Skeletal muscle tissue (tissue), 4 donors: Measurements from ENCODE around the gene GP1BB. TPM values are rescaled to one million over a fixed set of nuclear protein-coding genes. Genes with fewer than 3 reads are reported as not detected.

Experiments
- H3K27ac ChIP-seq: one replicate; pipeline ENCODE4 v1.7.0; 2013; ENCODE audit warnings: mild to moderate bottlenecking, low read depth, low read length, inconsistent platforms
- H3K27me3 ChIP-seq, 3 donors: one replicate each; pipeline ENCODE4 v1.7.0; 2013; ENCODE audit warnings: low read length in 3 of 3; ENCODE audit not compliant: control insufficient read depth in 3 of 3, insufficient read depth in 3 of 3
- H3K36me3 ChIP-seq, 3 donors: one replicate each; pipeline ENCODE4 v1.7.0; 2013; ENCODE audit warnings: low read length in 3 of 3; ENCODE audit not compliant: control insufficient read depth in 3 of 3, insufficient read depth in 3 of 3
- H3K4me1 ChIP-seq, 3 donors: one replicate each; pipeline ENCODE4 v1.7.0; 2013; ENCODE audit warnings: low read length in 3 of 3, mild to moderate bottlenecking in 3 of 3; ENCODE audit not compliant: control insufficient read depth in 3 of 3, insufficient read depth in 3 of 3
- H3K4me3 ChIP-seq, 3 donors: one replicate each; pipeline ENCODE4 v1.7.0; 2013; ENCODE audit warnings: low read length in 3 of 3
- H3K9ac ChIP-seq, 3 donors: one replicate each; pipeline ENCODE4 v1.7.0; 2013; ENCODE audit warnings: low read length in 3 of 3, mild to moderate bottlenecking in 3 of 3, moderate library complexity in 2 of 3, low read depth in 1 of 3
- H3K9me3 ChIP-seq, 3 donors: one replicate each; pipeline ENCODE4 v1.7.0; 2013; ENCODE audit warnings: low read length in 3 of 3; ENCODE audit not compliant: control insufficient read depth in 3 of 3
- total RNA-seq: library from RNA; depleted of rRNA; stranded (reverse); fragments of >200 nt; gene quantifications from one replicate; pipeline ENCODE4 v1.2.3, GENCODE V29; 2014
- donor health status: Osteomylitis.

The GP1BB gene
- total RNA-seq, 1 donor from 2014 or later, result 6.8 TPM

DNA sequence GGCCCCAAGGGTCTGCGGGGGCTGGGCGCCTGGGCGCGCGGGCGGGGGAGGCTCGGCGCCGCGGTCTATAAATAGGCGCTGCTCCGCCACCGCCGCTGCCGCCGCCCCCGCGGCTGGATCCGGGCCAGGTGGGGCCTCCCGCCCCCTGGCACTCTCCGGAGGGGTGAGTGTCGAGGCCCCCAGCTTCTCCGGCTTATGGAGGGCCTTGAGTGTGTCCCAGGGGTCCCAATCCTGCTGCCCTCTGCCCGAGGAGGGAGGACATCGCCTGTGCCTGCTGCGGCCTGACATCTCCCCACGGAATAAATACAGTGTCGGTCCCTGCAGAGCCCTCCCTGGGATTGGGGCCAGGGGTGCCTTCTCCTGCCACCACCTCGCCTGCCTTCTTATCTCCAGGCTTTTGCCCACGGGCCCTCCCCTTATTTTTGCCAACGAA, 4.3 kb upstream of the GP1BB start:
- peak overlapping the region in 2 of 3 donors; percentile 71 to 72 for H3K4me3 ChIP-seq
- H3K9ac ChIP-seq, result peak overlapping the region in 2 of 3 donors; percentile 32 to 74
- H3K27ac ChIP-seq, result no peak overlapping the region
- H3K36me3 ChIP-seq, result peaks cover 0 to 3% (median 2%) of the 10 kb centered on the region in 3 donors
- no peaks in the 10 kb centered on the region for H3K9me3 ChIP-seq
- H3K4me1 ChIP-seq, result peaks cover 13 to 31% (median 29%) of the 10 kb centered on the region in 3 donors
- H3K27me3 ChIP-seq, result peaks cover 4 to 24% (median 8%) of the 10 kb centered on the region in 3 donors

DNA sequence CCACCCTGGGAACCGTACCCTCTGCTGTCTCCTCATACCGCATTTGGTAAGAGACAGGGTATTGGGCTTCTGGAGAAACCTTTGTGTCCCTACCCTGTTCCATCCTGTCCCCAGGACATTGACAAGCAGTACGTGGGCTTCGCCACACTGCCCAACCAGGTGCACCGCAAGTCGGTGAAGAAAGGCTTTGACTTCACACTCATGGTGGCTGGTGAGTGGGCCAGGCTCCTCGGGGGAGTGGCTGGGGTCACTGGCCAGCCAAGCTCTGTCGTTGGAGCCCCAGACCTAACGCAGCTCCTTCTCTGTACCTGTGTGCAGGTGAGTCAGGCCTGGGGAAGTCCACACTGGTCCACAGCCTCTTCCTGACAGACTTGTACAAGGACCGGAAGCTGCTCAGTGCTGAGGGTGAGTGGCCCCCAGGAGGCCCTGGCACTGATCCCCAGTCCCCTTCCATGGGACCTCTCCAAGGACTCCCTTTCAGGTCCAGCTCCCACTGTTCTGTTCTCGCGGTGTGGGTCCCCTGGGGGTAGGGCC, 3.8 kb upstream of the GP1BB start:
- H3K9ac ChIP-seq, result peak overlapping the region in 2 of 3 donors; percentile 32 to 74
- H3K27ac ChIP-seq, result no peak overlapping the region
- peaks cover 13 to 31% (median 29%) of the 10 kb centered on the region in 3 donors for H3K4me1 ChIP-seq
- no peaks in the 10 kb centered on the region for H3K9me3 ChIP-seq
- H3K27me3 ChIP-seq, result peaks cover 8 to 28% (median 12%) of the 10 kb centered on the region in 3 donors
- peak overlapping the region in 1 of 3 donors; percentile 71 for H3K4me3 ChIP-seq
- peaks cover 0 to 3% (median 2%) of the 10 kb centered on the region in 3 donors for H3K36me3 ChIP-seq

DNA sequence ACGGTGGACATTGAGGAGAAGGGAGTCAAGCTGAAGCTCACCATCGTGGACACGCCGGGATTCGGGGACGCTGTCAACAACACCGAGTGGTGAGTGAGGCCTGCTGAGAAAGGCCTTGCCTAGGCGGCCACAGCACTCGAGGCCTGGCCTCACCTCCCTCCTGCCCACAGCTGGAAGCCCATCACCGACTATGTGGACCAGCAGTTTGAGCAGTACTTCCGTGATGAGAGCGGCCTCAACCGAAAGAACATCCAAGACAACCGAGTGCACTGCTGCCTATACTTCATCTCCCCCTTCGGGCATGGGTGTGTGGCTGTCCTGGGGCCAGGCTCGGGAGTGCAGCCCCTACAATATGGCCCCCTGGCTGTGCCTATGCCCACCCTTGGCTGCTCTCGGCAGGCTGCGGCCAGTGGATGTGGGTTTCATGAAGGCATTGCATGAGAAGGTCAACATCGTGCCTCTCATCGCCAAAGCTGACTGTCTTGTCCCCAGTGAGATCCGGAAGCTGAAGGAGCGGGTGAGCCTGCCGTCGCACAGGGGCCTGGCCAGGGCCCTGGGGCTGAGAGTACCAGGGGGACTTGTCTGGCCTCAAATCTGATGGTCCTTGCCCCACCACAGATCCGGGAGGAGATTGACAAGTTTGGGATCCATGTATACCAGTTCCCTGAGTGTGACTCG, 3.0 kb upstream of the GP1BB start:
- peaks cover 7 to 25% (median 24%) of the 10 kb centered on the region in 3 donors for H3K4me1 ChIP-seq

DNA sequence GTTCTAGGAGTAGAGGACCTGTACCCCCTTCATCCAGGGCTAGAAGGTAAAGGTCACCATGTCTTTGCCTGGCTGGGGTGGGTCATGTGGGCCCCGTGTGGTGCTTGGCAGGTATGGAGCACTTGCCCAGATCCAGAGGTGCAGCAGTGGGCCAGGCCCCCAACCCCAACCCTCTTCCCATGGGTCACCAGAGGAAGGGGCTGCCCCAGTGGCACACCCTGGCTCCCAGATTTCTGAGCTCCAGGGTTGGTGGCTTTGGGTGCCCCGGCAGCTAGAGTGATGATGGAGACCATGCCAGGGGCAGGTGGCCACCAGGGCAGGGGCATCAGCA, 2.4 kb upstream of the GP1BB start:
- no peaks in the 10 kb centered on the region for H3K9me3 ChIP-seq
- peaks cover 0 to 3% (median 2%) of the 10 kb centered on the region in 3 donors for H3K36me3 ChIP-seq
- no peak overlapping the region for H3K9ac ChIP-seq
- H3K27ac ChIP-seq, result no peak overlapping the region
- H3K27me3 ChIP-seq, result peaks cover 13 to 34% (median 21%) of the 10 kb centered on the region in 3 donors
- H3K4me3 ChIP-seq, result no peak overlapping the region
- H3K4me1 ChIP-seq, result peaks cover 7 to 25% (median 22%) of the 10 kb centered on the region in 3 donors

More for the DNA sequence above, 3.0 kb upstream of the GP1BB start:
- Histone ChIP-seq H3K4me3 (no peak overlapping the region), H3K9ac (no peak overlapping the region), H3K36me3 (peaks cover 0 to 3% (median 2%) of the 10 kb centered on the region in 3 donors), H3K27me3 (peaks cover 11 to 31% (median 19%) of the 10 kb centered on the region in 3 donors), H3K9me3 (no peaks in the 10 kb centered on the region), H3K27ac (no peak overlapping the region)

DNA sequence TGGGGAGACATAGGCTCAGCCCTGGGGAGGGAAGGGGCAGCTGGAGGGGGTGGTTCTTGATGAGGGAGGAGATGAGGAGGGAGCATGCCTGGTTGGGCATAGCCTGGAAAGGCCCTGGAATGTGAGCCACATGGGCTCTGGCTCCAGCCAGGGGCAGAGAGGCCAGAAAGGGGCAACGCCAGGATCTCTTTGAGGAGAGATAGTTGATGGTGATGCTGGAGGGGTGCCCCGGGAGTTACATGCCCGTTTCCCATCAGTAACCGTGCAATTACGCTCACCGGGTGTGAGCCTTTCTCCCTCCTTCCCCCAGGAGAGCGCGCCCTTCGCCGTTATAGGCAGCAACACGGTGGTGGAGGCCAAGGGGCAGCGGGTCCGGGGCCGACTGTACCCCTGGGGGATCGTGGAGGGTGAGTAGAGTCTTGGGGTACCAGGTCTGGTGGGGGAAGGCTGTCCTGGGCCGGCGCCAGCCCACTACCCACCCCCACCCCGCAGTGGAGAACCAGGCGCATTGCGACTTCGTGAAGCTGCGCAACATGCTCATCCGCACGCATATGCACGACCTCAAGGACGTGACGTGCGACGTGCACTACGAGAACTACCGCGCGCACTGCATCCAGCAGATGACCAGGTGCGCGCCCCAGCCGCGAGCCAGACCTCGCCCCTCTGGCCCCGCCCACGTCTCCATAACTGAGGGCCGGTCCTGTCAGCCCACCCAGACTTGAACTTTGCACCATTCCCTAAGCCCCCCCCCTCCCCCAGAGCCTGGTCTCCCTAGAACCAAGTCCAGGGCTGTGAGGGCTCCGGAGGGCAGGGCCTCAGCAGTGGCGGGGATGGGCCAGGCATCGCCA, 1.8 kb upstream of the GP1BB start:
- no peak overlapping the region for H3K27ac ChIP-seq
- H3K4me3 ChIP-seq, result no peak overlapping the region
- H3K36me3 ChIP-seq, result peaks cover 0 to 3% (median 2%) of the 10 kb centered on the region in 3 donors
- peaks cover 13 to 32% (median 21%) of the 10 kb centered on the region in 3 donors for H3K27me3 ChIP-seq
- no peaks in the 10 kb centered on the region for H3K9me3 ChIP-seq
- peaks cover 7 to 25% (median 21%) of the 10 kb centered on the region in 3 donors for H3K4me1 ChIP-seq
- no peak overlapping the region for H3K9ac ChIP-seq

DNA sequence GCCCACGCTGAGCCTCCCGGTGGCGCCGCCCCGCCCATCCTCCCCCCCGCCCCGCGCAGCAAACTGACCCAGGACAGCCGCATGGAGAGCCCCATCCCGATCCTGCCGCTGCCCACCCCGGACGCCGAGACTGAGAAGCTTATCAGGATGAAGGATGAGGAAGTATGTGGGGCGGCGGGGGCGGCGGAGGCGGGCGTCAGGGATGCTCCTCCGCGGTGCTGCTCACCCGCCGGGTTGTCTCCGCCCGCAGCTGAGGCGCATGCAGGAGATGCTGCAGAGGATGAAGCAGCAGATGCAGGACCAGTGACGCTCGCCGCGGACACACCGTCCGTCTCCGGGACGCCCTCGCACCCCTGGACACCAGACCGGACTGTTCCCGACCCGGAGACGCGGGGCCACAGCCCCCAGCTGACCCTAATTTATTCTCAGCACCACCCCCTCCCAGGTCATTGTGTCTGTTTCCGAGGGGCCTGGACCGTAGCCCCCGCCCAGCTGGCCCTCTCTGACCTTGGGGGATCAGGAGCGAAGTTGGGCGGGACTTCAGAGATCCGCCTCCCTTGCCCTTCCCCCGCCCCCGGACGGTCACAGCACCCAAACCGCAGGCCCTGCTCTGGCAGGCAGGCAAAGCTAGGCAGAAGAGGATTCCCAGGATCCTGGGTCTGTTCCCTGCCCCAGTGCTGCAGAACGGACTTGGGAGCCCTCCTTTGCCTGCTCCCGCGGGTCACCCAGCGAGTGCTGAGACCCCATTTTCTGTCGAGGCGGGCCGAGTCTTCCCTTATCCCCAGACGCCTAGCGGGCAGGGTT, 959 bp upstream of the GP1BB start:
- no peak overlapping the region for H3K27ac ChIP-seq
- H3K4me3 ChIP-seq, result no peak overlapping the region
- H3K4me1 ChIP-seq, result peaks cover 4 to 22% (median 17%) of the 10 kb centered on the region in 3 donors
- peaks cover 0 to 3% (median 2%) of the 10 kb centered on the region in 3 donors for H3K36me3 ChIP-seq
- H3K9me3 ChIP-seq, result no peaks in the 10 kb centered on the region
- H3K27me3 ChIP-seq, result peaks cover 13 to 32% (median 21%) of the 10 kb centered on the region in 3 donors
- H3K9ac ChIP-seq, result no peak overlapping the region

DNA sequence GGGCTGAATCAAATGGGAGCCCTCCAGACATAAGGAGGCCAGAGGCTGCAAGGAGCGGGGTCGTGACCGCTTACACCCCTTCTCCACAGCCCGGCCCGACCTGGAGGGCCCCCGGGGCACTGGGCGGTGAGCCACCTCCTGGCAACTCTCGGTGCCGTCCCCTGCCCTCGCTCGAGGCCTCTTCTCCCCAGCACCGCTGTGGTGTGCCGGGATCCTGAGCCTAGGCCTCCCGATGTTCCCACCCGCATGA, 432 bp upstream of the GP1BB start:
- peaks cover 0 to 16% (median 11%) of the 10 kb centered on the region in 3 donors for H3K4me1 ChIP-seq
- no peak overlapping the region for H3K4me3 ChIP-seq
- no peaks in the 10 kb centered on the region for H3K9me3 ChIP-seq
- H3K36me3 ChIP-seq, result peaks cover 0 to 3% (median 2%) of the 10 kb centered on the region in 3 donors
- H3K9ac ChIP-seq, result no peak overlapping the region
- no peak overlapping the region for H3K27ac ChIP-seq
- H3K27me3 ChIP-seq, result peaks cover 13 to 32% (median 21%) of the 10 kb centered on the region in 3 donors

DNA sequence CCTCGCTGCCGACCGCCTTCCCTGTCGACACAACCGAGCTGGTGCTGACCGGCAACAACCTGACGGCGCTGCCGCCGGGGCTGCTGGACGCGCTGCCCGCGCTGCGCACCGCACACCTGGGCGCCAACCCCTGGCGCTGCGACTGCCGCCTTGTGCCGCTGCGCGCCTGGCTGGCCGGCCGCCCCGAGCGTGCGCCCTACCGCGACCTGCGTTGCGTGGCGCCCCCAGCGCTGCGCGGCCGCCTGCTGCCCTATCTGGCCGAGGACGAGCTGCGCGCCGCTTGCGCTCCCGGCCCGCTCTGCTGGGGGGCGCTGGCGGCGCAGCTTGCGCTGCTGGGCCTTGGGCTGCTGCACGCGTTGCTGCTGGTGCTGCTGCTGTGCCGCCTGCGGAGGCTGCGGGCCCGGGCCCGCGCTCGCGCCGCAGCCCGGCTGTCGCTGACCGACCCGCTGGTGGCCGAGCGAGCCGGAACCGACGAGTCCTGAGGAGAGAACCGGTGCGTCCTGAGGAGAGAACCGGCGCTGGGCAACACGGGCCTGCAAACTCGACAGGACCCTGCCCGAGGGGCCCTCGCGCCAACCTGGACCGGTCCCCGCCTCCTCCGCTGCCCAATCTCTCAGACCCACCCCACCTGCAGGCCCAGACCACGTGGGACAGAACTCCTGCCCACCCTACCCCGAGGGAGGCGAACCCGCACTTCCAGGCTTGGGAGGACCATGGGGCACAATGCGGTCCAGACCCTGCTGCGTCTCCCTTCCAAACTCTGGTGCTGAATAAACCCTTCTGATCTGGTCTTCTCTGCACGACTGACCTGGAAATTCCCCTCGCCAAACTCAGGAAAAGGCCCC, 866 bp downstream of the GP1BB start:
- Histone ChIP-seq H3K27ac (no peak overlapping the region), H3K9ac (no peak overlapping the region), H3K4me1 (peaks cover 0 to 8% (median 5%) of the 10 kb centered on the region in 3 donors), H3K36me3 (peaks cover 0 to 3% (median 2%) of the 10 kb centered on the region in 3 donors), H3K9me3 (no peaks in the 10 kb centered on the region), H3K4me3 (no peak overlapping the region), H3K27me3 (peaks cover 13 to 32% (median 21%) of the 10 kb centered on the region in 3 donors)
